CD14-positive monocyte (primary cell): ENCODE data around the gene RABGAP1. TPM values are rescaled to one million over a fixed set of nuclear protein-coding genes. Genes with fewer than 3 reads are reported as not detected.

Experiments
- DNase-seq, 3 donors: peaks; one replicate each; pipeline ENCODE4 v3.0.0-alpha.2; 2011 to 2022
- H2AFZ ChIP-seq: 2 replicates; pipeline ENCODE4 v1.6.0; 2012; ENCODE audit warnings: mild to moderate bottlenecking, low read depth, low read length, inconsistent platforms; ENCODE audit not compliant: insufficient read depth, poor library complexity, severe bottlenecking
- H3K27ac ChIP-seq, 2 donors: 1 replicate in 1 of 2; 2 replicates in 1 of 2; pipeline ENCODE4 v1.5.1; 2012 to 2013; ENCODE audit warnings: low read length in 2 of 2, control low read depth in 1 of 2, inconsistent platforms in 1 of 2, low read depth in 1 of 2, mild to moderate bottlenecking in 1 of 2
- H3K27me3 ChIP-seq, 2 donors: one replicate each; pipeline versions ENCODE4 v1.6.0 to v1.6.1; 2011 to 2013; ENCODE audit warnings: low read length in 2 of 2; ENCODE audit not compliant: control insufficient read depth in 2 of 2, insufficient read depth in 2 of 2
- H3K36me3 ChIP-seq, 2 donors: replicated peaks in 1 of 2; 1 replicate in 1 of 2; 2 replicates in 1 of 2; pipeline versions ENCODE4 v1.5.1 to v1.6.1; 2012 to 2013; ENCODE audit warnings: low read length in 2 of 2, control low read depth in 1 of 2, inconsistent platforms in 1 of 2, mild to moderate bottlenecking in 1 of 2; ENCODE audit not compliant: insufficient read depth in 2 of 2, control insufficient read depth in 1 of 2
- H3K4me1 ChIP-seq, 2 donors: 1 replicate in 1 of 2; 2 replicates in 1 of 2; pipeline versions ENCODE4 v1.5.1 to v1.6.1; 2012 to 2013; ENCODE audit warnings: low read length in 2 of 2, control low read depth in 1 of 2, inconsistent platforms in 1 of 2, mild to moderate bottlenecking in 1 of 2, moderate library complexity in 1 of 2; ENCODE audit not compliant: insufficient read depth in 2 of 2, control insufficient read depth in 1 of 2
- H3K4me2 ChIP-seq: replicated peaks from 2 replicates; pipeline ENCODE3; 2012; ENCODE audit warnings: low read length, moderate library complexity, mild to moderate bottlenecking; ENCODE audit not compliant: poor library complexity, severe bottlenecking; ENCODE audit errors: extremely low read depth
- H3K4me3 ChIP-seq, 3 experiments: fragments of 200-600 bp in 1 of 3; sonication (generic) in 1 of 3; replicated peaks in 1 of 3; 1 replicate in 2 of 3; 2 replicates in 1 of 3; pipeline ENCODE4 v1.5.1; 2011 to 2013; ENCODE audit warnings: low read length in 3 of 3, mild to moderate bottlenecking in 3 of 3, control low read depth in 2 of 3, low read depth in 2 of 3, inconsistent platforms in 1 of 3, moderate library complexity in 1 of 3
- H3K79me2 ChIP-seq: 2 replicates; pipeline ENCODE4 v1.6.0; 2012; ENCODE audit warnings: mild to moderate bottlenecking, control low read depth, inconsistent platforms, low read length, moderate library complexity; ENCODE audit not compliant: insufficient read depth
- H3K9ac ChIP-seq: 2 replicates; pipeline ENCODE4 v1.6.0; 2017; ENCODE audit warnings: low read length, mild to moderate bottlenecking; ENCODE audit not compliant: insufficient read depth, poor library complexity, severe bottlenecking
- H3K9me3 ChIP-seq, 2 donors: replicated peaks in 1 of 2; 1 replicate in 1 of 2; 2 replicates in 1 of 2; pipeline versions ENCODE4 v1.5.1 to v1.6.1; 2012 to 2013; ENCODE audit warnings: low read length in 2 of 2, control low read depth in 1 of 2; ENCODE audit not compliant: control insufficient read depth in 1 of 2, insufficient read depth in 1 of 2
- H4K20me1 ChIP-seq: 2 replicates; pipeline ENCODE4 v1.6.0; 2012; ENCODE audit warnings: mild to moderate bottlenecking, low read length, control low read depth, moderate library complexity; ENCODE audit not compliant: insufficient read depth
- H3K27ac Mint-ChIP-seq, 7 donors: one replicate each; pipeline ENCODE4 v1.8.0; 2020; ENCODE audit warnings: mild to moderate bottlenecking in 7 of 7, mixed read lengths in 7 of 7, moderate library complexity in 6 of 7, inconsistent platforms in 2 of 7
- H3K27me3 Mint-ChIP-seq, 3 donors: one replicate each; pipeline ENCODE4 v1.8.0; 2021 to 2022; ENCODE audit warnings: low read depth in 3 of 3, mild to moderate bottlenecking in 3 of 3, mixed read lengths in 3 of 3, moderate library complexity in 3 of 3, inconsistent platforms in 1 of 3
- H3K36me3 Mint-ChIP-seq, 2 donors: one replicate each; pipeline ENCODE4 v1.8.0; 2020; ENCODE audit warnings: mixed read lengths in 2 of 2, inconsistent platforms in 1 of 2, mild to moderate bottlenecking in 1 of 2
- H3K4me1 Mint-ChIP-seq: one replicate; pipeline ENCODE4 v1.8.0; 2020; ENCODE audit warnings: mild to moderate bottlenecking, mixed read lengths
- H3K4me3 Mint-ChIP-seq, 2 donors: one replicate each; pipeline ENCODE4 v1.8.0; 2020; ENCODE audit warnings: mild to moderate bottlenecking in 2 of 2, mixed read lengths in 2 of 2, moderate library complexity in 1 of 2
- H3K9me3 Mint-ChIP-seq, 7 donors: one replicate each; pipeline ENCODE4 v1.8.0; 2020 to 2022; ENCODE audit warnings: mixed read lengths in 7 of 7, mild to moderate bottlenecking in 6 of 7, moderate library complexity in 6 of 7, inconsistent platforms in 2 of 7
- CTCF ChIP-seq: fragments of 200-600 bp; IDR thresholded peaks from one replicate; pipeline ENCODE4 v1.8.0; 2022; ENCODE audit warnings: antibody characterized with exemption, mild to moderate bottlenecking
- WGBS: methylation state at CpG from one replicate; pipeline ENCODE4 v1.1.5; 2013; ENCODE audit warnings: missing lambda C conversion rate; ENCODE audit not compliant: insufficient coverage; 5-methylcytosine and 5-hydroxymethylcytosine counted together
- intact Hi-C, 2 donors: fragments of 100-400 bp; cut with micrococcal nuclease; formaldehyde crosslinking; loops; one replicate each; pipeline versions ENCODE4 v1.15.0 to v1.15.1; 2023
- polyA plus RNA-seq, 3 donors: library from polyadenylated mRNA; depleted of rRNA in 1 of 3; unstranded in 2 of 3; stranded (reverse) in 1 of 3; fragments of 300-500 nt in 2 of 3; fragments of >200 nt in 1 of 3; fragmentation: Illumina TruSeq in 2 of 3; gene quantifications; 1 replicate in 2 of 3; 2 replicates in 1 of 3; pipeline ENCODE4 v1.2.3, GENCODE V29; 2012 to 2021

Gene RABGAP1
- polyA plus RNA-seq, 3 donors = 14.7 to 24.1 (median 19.3) TPM

- Mint-ChIP-seq H3K4me1 (no peaks in the 10 kb centered on the region), H3K4me3 (no peak overlapping the region), H3K9me3 (no peaks in the 10 kb centered on the region), H3K36me3 (peaks cover 32 to 47% of the 10 kb centered on the region in 2 donors), H3K27ac (no peak overlapping the region), H3K27me3 (no peaks in the 10 kb centered on the region)
- Histone ChIP-seq H3K36me3 (peaks cover 16 to 53% of the 10 kb centered on the region in 2 donors), H3K9me3 (no peaks in the 10 kb centered on the region), H3K9ac (no peak overlapping the region), H3K27ac (no peak overlapping the region), H3K4me1 (no peaks in the 10 kb centered on the region), H3K27me3 (no peaks in the 10 kb centered on the region), H3K79me2 (peaks cover 5% of the 10 kb centered on the region), H3K4me3 (no peak overlapping the region), H2AFZ (no peak overlapping the region), H4K20me1 (peaks cover 18% of the 10 kb centered on the region), H3K4me2 (no peak overlapping the region)
- TF ChIP-seq CTCF = no peak
- no CpG with 5 or more reads among the region's 2 CpGs for WGBS
- intact Hi-C loops = no loop called here
- DNase-seq = no peak
Observed at GRCh38 chr9:122975196-122975595, 34.4 kb downstream of the RABGAP1 start.

DNA sequence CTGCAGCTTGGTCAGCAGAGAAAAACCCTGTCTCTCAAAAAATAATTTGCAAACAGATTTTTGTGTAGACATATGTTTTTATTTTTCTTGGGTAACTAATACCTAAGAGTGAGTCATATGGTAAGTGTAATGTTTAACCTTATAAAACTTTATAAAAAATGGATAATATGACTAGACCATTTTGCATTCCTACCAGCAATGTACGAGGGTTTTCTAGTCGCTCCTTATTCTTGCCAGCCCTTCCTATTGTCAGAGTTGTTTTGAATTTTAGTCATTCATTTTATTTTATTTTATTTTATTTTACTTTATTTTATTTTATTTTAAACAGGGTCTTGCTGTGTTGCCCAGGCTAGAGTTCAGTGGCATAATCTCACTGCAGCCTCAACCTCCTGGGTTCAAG, 37.8 kb downstream of the RABGAP1 start:
- H3K4me1 Mint-ChIP-seq = no peaks in the 10 kb centered on the region

More for the DNA sequence above, 37.8 kb downstream of the RABGAP1 start:
- H2AFZ ChIP-seq = no peak overlapping the region
- H3K4me3 ChIP-seq = no peak overlapping the region
- peaks cover 26% of the 10 kb centered on the region for H4K20me1 ChIP-seq
- H3K79me2 ChIP-seq = peaks cover 16% of the 10 kb centered on the region
- H3K27me3 Mint-ChIP-seq = no peaks in the 10 kb centered on the region
- no peak overlapping the region for H3K27ac Mint-ChIP-seq
- no peak overlapping the region for H3K4me3 Mint-ChIP-seq
- WGBS = no CpG with 5 or more reads among the region's 2 CpGs
- H3K27ac ChIP-seq = no peak overlapping the region
- H3K36me3 Mint-ChIP-seq = peaks cover 16 to 31% of the 10 kb centered on the region in 2 donors
- H3K9me3 ChIP-seq = no peaks in the 10 kb centered on the region
- no peak for TF ChIP-seq CTCF
- no peak overlapping the region for H3K9ac ChIP-seq
- H3K9me3 Mint-ChIP-seq = no peaks in the 10 kb centered on the region
- intact Hi-C loops = no loop called here
- H3K27me3 ChIP-seq = no peaks in the 10 kb centered on the region
- H3K36me3 ChIP-seq = peaks cover 5 to 36% of the 10 kb centered on the region in 2 donors
- DNase-seq = no peak
- H3K4me1 ChIP-seq = no peaks in the 10 kb centered on the region
- no peak overlapping the region for H3K4me2 ChIP-seq
